Right renal pelvis (tissue), 4 donors: Measurements from ENCODE around the gene RHOXF2B. TPM values are rescaled to one million over a fixed set of nuclear protein-coding genes. Genes with fewer than 3 reads are reported as not detected.
"Not testable (repeated sequence)": the region's sequence is repeated elsewhere in the genome, so short reads cannot be mapped to it uniquely, and the experiment has no call there.

Experiments
- DNase-seq, 4 donors: peaks; one replicate each; pipeline ENCODE4 v3.0.0-alpha.2; 2013; ENCODE audit warnings: low read depth in 4 of 4, low spot score in 3 of 4, missing footprints in 1 of 4
- polyA plus RNA-seq, 4 donors: library from polyadenylated mRNA; unstranded; fragments of 120-200 nt; gene quantifications; one replicate each; pipeline ENCODE4 v1.2.1, GENCODE V29; 2013; ENCODE audit not compliant: insufficient read length in 4 of 4

Gene RHOXF2B
- polyA plus RNA-seq, result under 1 TPM in 3 of 4 donors, not detected in 1; 0.07 to 0.87 (median 0.08) TPM

DNA sequence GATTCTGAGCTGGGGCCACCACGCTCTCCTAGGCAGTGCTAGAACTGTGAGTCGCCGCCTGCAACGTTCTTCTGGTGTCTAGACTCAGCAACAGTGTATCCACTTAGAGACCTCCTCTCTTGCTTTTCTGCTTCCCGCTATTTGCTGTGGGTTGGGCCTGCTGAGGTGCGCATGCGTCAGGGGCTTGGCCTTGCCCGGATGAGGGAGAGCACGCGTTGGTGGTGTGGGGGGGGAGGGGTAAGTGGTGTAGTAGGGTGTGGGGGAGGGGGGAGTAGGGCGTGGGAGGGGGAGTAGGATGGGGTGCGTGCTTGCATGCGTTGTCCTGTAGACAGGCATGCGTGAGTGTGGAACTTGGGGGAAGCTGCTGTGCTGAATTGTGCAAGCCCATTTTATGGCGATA lies at the start of gene RHOXF2B:
RHOXF2B (minus strand) TSS at position 101 of the 400 bp plus-strand sequence. CDS start 138 bp downstream, outside the sequence.
- DNase-seq, result not testable (repeated sequence)

DNA sequence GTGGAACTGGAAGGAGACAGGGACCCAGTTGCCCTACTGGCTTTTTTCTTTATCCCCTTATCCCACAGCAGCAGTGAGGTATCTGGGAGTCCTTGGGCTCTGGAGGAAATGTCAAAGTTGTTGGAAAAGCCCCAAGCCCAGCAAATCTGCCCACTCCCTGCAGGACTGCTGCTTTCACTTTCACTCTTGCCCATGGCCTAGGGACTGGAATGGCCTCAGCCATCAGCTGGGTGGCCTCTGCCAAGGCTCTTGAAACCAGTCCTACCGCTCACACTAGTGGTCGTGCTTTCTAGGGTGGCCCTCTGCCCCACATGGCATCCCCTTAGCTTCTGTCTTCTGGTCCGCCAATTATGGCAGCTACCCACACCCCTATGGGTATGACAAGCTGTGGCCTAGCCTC lies 48.0 kb upstream of the RHOXF2B start:
- DNase-seq, result no peak

- no peak for DNase-seq
These were observed 42.7 kb upstream of the RHOXF2B start for GRCh38 chrX:120120223-120120622.

DNA sequence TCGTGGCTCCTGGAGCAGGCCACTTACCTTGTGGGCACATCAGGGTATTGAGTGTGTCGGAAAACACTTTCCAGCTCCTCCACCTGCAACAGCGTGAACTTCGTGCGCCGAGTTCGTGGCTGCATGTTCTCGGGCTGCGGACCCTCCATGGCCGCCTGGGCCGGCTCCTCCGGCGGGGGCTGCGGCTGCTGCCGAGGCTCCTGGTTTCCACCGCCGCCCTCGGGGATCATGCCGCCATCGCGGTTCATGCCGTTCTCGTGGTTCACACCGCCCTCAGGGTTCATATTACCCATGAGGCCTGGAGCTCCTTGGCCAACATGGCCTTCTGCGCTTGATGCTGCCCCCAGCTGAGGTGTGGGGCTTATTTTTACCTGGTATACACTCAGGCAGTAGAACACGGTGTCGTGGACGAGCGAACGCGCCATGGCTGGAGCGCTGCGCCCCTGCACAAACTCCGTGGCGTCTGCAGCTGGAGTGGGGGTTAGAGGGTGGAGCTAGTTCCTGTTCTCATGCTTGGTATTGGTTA lies 38.0 kb upstream of the RHOXF2B start, which contains the start of gene RHOXF1:
RHOXF1 (minus strand) TSS at position 476 of the 526 bp plus-strand sequence; CDS start at position 425, 51 bp downstream.
- DNase-seq, result no peak

GRCh38 chrX:120111611-120112010 lies 34.1 kb upstream of the RHOXF2B start:
- no peak for DNase-seq

DNA sequence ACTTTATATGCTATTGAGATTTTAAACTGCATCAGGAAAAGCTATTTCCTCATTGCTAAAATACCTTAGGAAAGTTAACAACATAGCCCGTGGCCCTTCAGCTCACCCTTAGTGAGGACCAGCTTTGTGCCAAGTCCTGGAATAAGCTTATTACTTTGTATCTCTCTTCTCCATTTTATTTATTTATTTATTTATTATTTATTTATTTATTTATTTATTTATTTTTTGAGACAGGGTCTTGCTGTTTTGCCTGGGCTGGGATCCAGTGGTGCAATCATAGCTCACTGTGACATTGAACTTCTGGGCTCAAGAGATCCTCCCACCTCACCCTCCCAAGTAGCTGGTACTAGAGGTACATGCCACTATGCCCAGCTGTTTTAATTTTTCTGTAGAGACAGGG lies 31.9 kb upstream of the RHOXF2B start:
- no peak for DNase-seq

DNA sequence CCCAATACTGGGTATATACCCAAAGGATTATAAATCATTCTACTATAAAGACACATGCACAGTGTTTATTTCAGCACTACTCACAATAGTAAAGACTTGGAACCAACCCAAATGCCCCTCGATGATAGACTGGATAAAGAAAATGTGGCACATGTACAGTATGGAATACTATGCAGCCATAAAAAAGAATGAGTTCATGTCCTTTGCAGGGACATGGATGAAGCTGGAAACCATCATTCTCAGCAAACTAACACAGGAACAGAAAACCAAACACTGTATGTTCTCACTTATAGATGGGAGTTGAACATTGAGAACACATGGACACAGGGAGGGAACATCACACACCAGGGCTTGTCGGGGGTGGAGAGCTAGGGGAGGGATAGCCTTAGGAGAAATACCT lies 27.2 kb upstream of the RHOXF2B start:
- not testable (repeated sequence) for DNase-seq

DNA sequence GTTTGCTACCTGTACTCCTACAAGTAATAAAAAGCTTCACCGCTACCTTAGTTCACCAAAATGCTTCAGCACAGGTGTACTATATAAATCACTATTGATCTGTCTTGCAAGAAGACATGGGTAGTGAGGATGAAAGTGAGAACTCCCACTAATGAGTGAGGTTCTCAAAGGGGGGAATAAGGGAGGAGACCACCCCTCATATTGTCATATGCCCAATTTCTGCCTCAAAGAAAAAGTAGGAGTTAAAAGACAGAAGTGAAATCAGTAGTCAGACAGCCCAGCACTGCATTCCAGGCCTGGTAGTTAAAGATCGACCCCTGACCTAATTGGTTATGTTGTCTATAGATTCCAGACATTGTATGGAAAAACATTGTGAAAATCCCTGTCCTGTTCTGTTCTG lies 23.6 kb upstream of the RHOXF2B start:
- not testable (repeated sequence) for DNase-seq

- no peak for DNase-seq
These were observed 12.7 kb upstream of the RHOXF2B start for GRCh38 chrX:120090208-120090607.

DNA sequence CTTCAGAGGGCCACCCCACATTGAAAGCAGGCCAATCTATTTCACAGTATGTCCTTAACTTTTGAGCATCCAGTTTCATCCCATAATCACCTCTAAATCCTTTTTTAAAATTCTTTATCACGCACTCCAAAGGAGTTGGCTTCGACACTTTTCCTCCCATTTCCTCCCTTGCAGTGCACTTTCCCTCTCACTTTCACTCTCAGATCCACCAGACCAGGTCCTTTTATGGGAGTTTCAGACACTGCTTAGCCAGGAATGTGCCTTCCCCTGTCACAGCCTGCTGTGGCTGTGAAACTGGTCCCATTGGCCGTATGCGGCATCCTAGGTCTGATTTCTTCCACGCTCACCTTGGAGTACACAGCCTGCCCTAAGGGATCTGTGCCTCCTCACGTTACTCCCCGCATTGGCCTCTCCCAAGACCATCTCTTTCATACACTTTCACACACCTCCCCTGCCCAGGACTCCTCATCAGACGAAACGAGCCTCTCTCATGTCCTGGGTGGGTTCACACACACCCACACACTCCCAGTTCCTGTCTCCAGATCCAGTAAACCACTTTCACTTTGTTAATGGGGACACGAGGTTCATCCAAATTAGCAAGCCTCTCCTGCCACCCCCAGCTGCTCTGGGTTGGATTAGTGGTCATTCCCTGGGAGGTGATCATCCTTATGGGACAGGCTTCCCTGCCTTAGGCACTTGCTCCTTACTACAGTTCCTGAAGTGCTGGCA lies 10.0 kb upstream of the RHOXF2B start:
- DNase-seq, result no peak

GRCh38 chrX:120085553-120086185 lies 8.2 kb upstream of the RHOXF2B start:
- DNase-seq, result not testable (repeated sequence)

GRCh38 chrX:120066169-120066568 lies 11.3 kb downstream of the RHOXF2B start:
- DNase-seq, result not testable (repeated sequence)

GRCh38 chrX:120042712-120043111 lies 34.8 kb downstream of the RHOXF2B start:
- not testable (repeated sequence) for DNase-seq

- not testable (repeated sequence) for DNase-seq
These were observed 35.2 kb downstream of the RHOXF2B start for GRCh38 chrX:120042247-120042646.

DNA sequence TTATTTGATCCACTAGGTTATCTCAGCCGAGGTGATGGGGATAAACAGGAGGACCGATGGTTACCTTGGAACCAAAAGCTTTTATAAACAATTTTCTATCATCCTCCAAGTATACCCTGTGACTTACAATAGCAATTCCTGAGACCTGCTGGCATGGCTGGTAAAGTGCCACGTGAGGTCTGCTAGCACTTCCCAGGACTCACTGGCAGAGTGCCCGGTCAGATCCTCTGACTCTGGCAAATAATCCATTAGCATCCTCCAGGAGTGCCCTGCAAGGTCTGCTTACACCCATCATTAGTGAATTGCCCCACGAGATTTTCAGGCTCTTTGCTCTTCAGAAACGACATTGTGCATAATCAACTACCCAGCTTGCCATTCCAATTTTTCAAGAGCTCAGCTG lies 37.3 kb downstream of the RHOXF2B start:
- DNase-seq, result not testable (repeated sequence)

DNA sequence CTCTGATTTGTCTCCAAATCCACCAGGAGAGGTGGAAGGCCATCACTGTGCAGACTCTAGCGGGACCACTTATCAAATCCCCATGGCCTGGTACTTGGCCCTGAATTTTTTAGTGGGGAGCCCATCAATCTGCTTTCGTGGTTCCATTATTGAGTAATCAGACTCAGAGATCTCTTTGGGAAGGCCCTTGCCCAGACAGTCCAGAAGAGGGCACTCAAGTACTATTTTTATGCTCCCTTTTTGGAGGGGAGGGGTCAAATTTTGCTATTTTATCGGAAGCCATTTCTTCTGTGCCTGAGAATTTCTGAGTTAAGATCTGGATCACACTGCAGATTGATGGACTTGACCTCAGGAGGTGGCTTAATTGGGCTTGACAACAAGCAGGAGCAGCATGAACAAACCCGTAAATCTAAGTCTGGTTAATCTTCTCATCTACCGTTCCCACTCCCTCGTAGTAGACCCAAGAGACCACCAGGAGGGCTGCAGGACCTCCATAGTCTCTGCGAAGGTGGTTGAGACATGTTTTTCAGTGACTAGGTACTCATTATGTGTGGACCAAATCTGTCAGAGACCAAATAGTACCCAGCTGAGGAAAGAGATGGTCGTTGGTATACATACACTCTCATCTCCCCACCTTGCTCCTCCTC lies 38.3 kb downstream of the RHOXF2B start:
- DNase-seq, result not testable (repeated sequence)

DNA sequence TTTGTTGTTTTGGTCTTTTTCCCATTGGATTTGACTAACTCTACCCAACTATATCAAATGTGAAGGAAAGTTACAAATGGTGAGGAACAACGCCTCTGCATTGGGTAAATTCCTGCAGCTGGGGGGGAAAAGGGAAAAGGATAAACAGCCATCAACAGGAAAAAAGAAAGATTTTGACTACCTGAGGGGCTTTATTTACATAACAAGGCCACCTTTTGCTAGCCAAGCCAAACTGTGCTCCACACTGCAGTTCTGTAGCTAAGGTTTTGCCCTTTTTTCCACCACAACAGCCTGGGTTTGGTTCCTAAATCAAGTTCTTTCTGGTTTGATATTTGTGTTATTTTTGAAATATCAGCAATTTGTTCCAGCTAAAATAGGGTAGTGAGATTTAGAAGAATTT lies 40.8 kb downstream of the RHOXF2B start:
- no peak for DNase-seq

DNA sequence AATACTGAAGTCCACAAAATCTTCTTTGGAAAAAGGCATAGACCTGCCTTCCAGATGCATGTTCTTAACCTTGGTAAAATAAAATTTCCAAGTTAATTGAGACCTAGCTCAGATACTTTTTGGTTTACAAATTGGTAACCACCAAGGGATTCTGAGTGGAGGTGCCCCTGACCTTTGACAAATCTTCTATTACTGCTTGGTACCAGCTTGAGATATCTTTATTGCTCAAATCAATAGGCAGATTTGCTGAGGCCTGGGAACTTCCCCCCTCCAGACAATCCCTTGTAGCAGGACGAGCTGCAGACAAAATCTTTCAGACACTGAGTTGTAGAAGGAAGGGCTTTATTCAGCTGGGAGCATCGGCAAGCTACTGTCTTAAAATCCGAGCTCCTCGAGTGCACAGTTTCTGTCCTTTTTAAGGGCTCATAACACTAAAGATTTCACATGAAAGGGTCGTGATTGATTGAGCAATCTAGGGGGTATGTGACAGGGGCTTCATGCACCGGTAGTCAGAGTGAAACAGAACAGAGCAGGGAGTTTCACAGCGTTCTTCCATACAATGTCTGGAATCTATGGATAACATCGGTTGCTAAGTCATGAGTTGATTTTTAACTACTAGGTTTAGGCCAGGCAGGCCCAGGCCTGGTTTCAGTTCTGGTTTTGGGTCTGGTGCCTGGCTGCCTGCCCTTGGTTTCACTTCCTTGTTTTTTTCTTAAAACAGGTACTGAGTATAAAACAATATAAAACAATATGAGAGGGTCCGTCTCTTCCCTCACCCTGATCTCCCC lies 41.8 kb downstream of the RHOXF2B start:
- DNase-seq, result not testable (repeated sequence)

- no peak for DNase-seq
These were observed 48.1 kb downstream of the RHOXF2B start for GRCh38 chrX:120029354-120029753.

- no peak for DNase-seq
These were observed 54.2 kb downstream of the RHOXF2B start for GRCh38 chrX:120023259-120023658.
